LNCaP clone FGC (cell line): ENCODE data around the gene RAB3GAP2.

Experiments
- DNase-seq: peaks from one replicate; pipeline ENCODE4 v3.0.0-alpha.2; 2011; ENCODE audit warnings: low read depth
- H3K4me3 ChIP-seq: 2 replicates; pipeline ENCODE4 v1.5.1; 2011; ENCODE audit warnings: mild to moderate bottlenecking, low read depth, low read length, control low read depth
- CTCF ChIP-seq: IDR thresholded peaks from 2 replicates; pipeline ENCODE4 v1.5.1; 2012; ENCODE audit warnings: mild to moderate bottlenecking; ENCODE audit not compliant: control insufficient read depth, insufficient read depth; ENCODE audit errors: extremely low read depth

Gene RAB3GAP2

GRCh38 chr1:220272047-220272840 is at the start of gene RAB3GAP2:
Gene RAB3GAP2, minus strand, starts transcription at chr1:220272453. Its CDS starts 116 bp downstream, at chr1:220272337.
- H3K4me3 ChIP-seq, result peak within 1 kb of the TSS; percentile 93
- peak; percentile 84 for DNase-seq
- no peak for TF ChIP-seq CTCF

- no peak for TF ChIP-seq CTCF
- H3K4me3 ChIP-seq, result no peak overlapping the region
- DNase-seq, result no peak
Measured at GRCh38 chr1:220321758-220322157, 49.5 kb upstream of the RAB3GAP2 start.

DNA sequence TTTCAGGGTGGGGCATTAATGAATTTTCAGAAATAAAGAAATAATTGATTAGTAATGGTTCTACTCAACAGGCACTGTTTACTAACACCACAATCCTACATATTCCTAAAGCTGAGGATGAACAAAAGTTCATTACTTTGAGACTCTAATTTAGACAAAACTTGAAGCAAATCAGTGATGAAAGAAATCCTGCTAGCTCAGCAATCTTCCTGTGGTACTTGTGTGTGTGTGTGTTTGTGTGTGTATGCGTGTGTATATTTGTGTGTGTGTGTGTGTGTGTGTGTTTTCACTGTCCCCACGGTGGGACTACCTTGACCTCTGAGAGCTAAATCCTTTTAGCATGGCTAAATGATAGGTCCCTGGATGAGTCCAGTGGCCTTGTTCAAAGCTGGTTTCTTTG is 48.5 kb upstream of the RAB3GAP2 start:
- DNase-seq, result no peak
- no peak overlapping the region for H3K4me3 ChIP-seq
- TF ChIP-seq CTCF, result no peak

DNA sequence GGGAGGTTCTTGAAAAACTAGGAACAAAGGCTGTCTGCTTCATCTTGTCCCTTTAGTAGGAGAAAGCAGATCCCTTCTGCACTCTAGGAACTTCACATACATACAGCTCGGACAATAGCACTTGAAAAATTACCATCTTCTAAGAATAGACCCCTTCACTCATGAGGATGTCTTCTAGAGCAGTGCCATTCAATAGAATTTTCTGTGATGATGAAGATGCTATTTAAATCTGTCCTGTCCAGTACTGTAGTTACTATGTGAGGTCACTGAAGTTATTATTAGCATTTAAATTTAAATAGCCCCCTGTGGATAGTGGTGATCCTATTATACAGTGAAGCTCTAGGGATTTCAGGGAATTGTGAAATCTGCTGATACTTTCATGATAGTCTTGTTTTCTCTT is 46.4 kb upstream of the RAB3GAP2 start:
- no peak for DNase-seq
- no peak overlapping the region for H3K4me3 ChIP-seq
- no peak for TF ChIP-seq CTCF

DNA sequence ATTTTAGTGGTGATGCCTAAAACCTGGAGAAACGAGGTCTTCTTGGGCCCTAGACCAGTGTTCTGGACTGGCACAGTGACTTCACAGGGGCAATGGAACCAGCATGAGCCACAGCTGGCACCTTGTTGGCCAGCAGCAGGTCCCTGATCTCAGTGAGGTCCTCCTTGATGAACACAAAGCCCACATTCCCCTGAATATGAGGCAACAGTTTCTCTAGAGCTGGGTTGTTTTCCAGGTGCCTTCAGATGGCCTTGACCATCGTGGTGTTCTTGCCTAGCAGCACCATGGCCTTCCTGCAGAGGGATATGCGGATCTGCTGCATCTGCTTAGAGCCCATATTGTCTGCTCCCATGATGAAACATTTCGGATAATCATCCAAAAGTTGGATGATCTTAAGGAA is 44.9 kb upstream of the RAB3GAP2 start:
- no peak for DNase-seq
- no peak for TF ChIP-seq CTCF
- H3K4me3 ChIP-seq, result no peak overlapping the region

DNA sequence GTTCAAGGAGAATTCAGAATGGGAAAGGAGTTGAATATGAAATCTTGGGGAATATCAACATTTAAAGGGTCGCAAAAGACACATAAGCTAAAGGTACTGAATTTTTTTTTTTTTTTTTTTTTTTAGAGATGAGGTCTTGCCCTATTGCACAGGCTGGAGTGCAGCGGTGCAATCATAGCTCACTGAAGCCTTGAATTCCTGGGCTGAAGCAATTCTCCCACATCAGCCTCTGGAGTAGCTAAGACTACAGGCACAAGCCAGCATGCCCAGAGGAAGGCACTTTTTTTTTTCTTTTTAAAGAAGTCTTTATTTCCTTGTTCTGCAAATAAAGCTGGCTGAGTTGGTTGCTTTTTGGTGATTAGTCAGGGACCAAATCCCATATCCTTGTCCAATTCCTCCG is 44.1 kb upstream of the RAB3GAP2 start:
- TF ChIP-seq CTCF, result no peak
- DNase-seq, result no peak

More for the DNA sequence above, 44.1 kb upstream of the RAB3GAP2 start:
- no peak overlapping the region for H3K4me3 ChIP-seq
